SKM-1 (cell line): ENCODE results near the gene CTBP1.
A peak's percentile ranks its signal among the peaks of the same experiment; 100 is the strongest.

ENCODE experiments used
- DNase-seq: peaks from one replicate; lab custom pipeline; 2025; ENCODE audit not compliant: unreplicated experiment; lab: John Stamatoyannopoulos, UW

Gene CTBP1

GRCh38 chr4:1250921-1251772, 2.2 kb upstream of the CTBP1 start:
- DNase-seq = no peak

- DNase-seq = no peak
Measured at GRCh38 chr4:1250527-1250812, 1.5 kb upstream of the CTBP1 start.

- DNase-seq = no peak
Measured at GRCh38 chr4:1249731-1250526, 999 bp upstream of the CTBP1 start.

GRCh38 chr4:1249148-1249730, 309 bp upstream of the CTBP1 start:
- DNase-seq = peak; percentile 76

- DNase-seq = no peak
Measured at GRCh38 chr4:1247864-1248244, 1.1 kb downstream of the CTBP1 start.

GRCh38 chr4:1246901-1247863, 1.7 kb downstream of the CTBP1 start:
- no peak for DNase-seq

- DNase-seq = no peak
Measured at GRCh38 chr4:1246111-1246881, 2.6 kb downstream of the CTBP1 start.

GRCh38 chr4:1245481-1246051, 3.4 kb downstream of the CTBP1 start:
- no peak for DNase-seq

- DNase-seq = no peak
Measured at GRCh38 chr4:1244978-1245471, 3.9 kb downstream of the CTBP1 start.

GRCh38 chr4:1244081-1244977, 4.6 kb downstream of the CTBP1 start:
- no peak for DNase-seq

GRCh38 chr4:1243451-1244080, 5.4 kb downstream of the CTBP1 start:
- no peak for DNase-seq

GRCh38 chr4:1242506-1243450, 6.2 kb downstream of the CTBP1 start:
- no peak for DNase-seq

GRCh38 chr4:1241936-1242505, 6.9 kb downstream of the CTBP1 start:
- DNase-seq = no peak

- no peak for DNase-seq
Measured at GRCh38 chr4:1241466-1241935, 7.4 kb downstream of the CTBP1 start.

- DNase-seq = no peak
Measured at GRCh38 chr4:1240721-1241465, 8.0 kb downstream of the CTBP1 start.

- DNase-seq = no peak
Measured at GRCh38 chr4:1239950-1240307, 9.0 kb downstream of the CTBP1 start.
